Peyer's patch (tissue), 4 donors: ENCODE measurements around the gene ZNF618.

ENCODE experiments used
- POLR2A ChIP-seq, 2 donors: fragments of 450-650 bp; IDR thresholded peaks; one replicate each; pipeline ENCODE4 v1.5.1; 2017; ENCODE audit warnings: antibody characterized with exemption in 2 of 2, mild to moderate bottlenecking in 2 of 2, moderate library complexity in 2 of 2
- TF ChIP-seq, protein P1 (sequence below), 6 experiments: fragments of 450-650 bp in 4 of 6; fragments of 200-600 bp in 2 of 6; sonication (generic) in 1 of 6; IDR thresholded peaks; one replicate each; pipeline ENCODE4 v1.5.1; 2017 to 2019; ENCODE audit warnings: antibody characterized with exemption in 6 of 6, mild to moderate bottlenecking in 3 of 6, moderate library complexity in 1 of 6

DNA sequence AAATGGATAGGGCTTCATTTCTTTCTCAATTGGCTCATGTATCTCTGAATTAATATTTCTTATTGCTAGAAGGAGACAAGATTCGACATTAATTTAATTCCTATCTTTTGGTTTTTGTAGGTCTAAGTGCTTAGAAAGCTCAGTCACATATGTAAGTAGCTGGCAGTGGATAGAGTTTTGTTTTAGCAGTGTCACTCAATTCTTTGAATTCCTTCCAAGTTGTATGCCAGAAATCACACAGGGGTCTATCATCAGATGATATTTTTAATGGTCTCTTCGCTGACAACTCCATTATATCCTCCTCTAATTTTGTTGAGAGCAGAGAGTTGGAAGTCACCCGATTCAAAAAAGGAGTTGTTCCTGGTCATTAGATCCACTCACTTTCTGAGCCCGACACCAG lies 119.3 kb downstream of the ZNF618 start:
- TF ChIP-seq, protein P1, sequence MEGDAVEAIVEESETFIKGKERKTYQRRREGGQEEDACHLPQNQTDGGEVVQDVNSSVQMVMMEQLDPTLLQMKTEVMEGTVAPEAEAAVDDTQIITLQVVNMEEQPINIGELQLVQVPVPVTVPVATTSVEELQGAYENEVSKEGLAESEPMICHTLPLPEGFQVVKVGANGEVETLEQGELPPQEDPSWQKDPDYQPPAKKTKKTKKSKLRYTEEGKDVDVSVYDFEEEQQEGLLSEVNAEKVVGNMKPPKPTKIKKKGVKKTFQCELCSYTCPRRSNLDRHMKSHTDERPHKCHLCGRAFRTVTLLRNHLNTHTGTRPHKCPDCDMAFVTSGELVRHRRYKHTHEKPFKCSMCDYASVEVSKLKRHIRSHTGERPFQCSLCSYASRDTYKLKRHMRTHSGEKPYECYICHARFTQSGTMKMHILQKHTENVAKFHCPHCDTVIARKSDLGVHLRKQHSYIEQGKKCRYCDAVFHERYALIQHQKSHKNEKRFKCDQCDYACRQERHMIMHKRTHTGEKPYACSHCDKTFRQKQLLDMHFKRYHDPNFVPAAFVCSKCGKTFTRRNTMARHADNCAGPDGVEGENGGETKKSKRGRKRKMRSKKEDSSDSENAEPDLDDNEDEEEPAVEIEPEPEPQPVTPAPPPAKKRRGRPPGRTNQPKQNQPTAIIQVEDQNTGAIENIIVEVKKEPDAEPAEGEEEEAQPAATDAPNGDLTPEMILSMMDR (IDR thresholded peaks at IDR 0.05) = no peak
- TF ChIP-seq POLR2A (IDR thresholded peaks at IDR 0.05) = no peak
